NOMO-1 treated with dmso at 0.1 percent for 144 hours (cell line): Measurements from ENCODE around the gene GAS7.
A peak's percentile ranks its signal among the peaks of the same experiment; 100 is the strongest.

Experiments used
- DNase-seq: peaks from one replicate; lab custom pipeline; 2025; ENCODE audit not compliant: unreplicated experiment; lab: John Stamatoyannopoulos, UW

The GAS7 gene

GRCh38 chr17:10053782-10054540 is 144.4 kb downstream of the GAS7 start:
- DNase-seq = no peak

GRCh38 chr17:10052106-10052813 is 146.1 kb downstream of the GAS7 start:
- DNase-seq = no peak

- no peak for DNase-seq
Observed at GRCh38 chr17:10051112-10051511, 147.3 kb downstream of the GAS7 start.

- peak; percentile 75 for DNase-seq
Observed at GRCh38 chr17:10050597-10051101, 147.8 kb downstream of the GAS7 start.

- DNase-seq = no peak
Observed at GRCh38 chr17:10048629-10049350, 149.6 kb downstream of the GAS7 start.

- DNase-seq = no peak
Observed at GRCh38 chr17:10046786-10047785, 151.3 kb downstream of the GAS7 start.

GRCh38 chr17:10045871-10046658 is 152.3 kb downstream of the GAS7 start:
- no peak for DNase-seq

GRCh38 chr17:10042589-10043244 is 155.7 kb downstream of the GAS7 start:
- DNase-seq = no peak

GRCh38 chr17:10041916-10042588 is 156.4 kb downstream of the GAS7 start:
- DNase-seq = no peak

- DNase-seq = no peak
Observed at GRCh38 chr17:10041287-10041612, 157.2 kb downstream of the GAS7 start.

GRCh38 chr17:10036511-10037061 is 161.8 kb downstream of the GAS7 start:
- DNase-seq = no peak

- no peak for DNase-seq
Observed at GRCh38 chr17:10035885-10036284, 162.5 kb downstream of the GAS7 start.

- no peak for DNase-seq
Observed at GRCh38 chr17:10034719-10035475, 163.5 kb downstream of the GAS7 start.

GRCh38 chr17:10033959-10034358 is 164.4 kb downstream of the GAS7 start:
- peak; percentile 79 for DNase-seq

GRCh38 chr17:10033449-10033848 is 165.0 kb downstream of the GAS7 start:
- no peak for DNase-seq

GRCh38 chr17:10032118-10032852 is 166.1 kb downstream of the GAS7 start:
- no peak for DNase-seq

- no peak for DNase-seq
Observed at GRCh38 chr17:10031606-10032005, 166.8 kb downstream of the GAS7 start.
